ENCODE data around the gene RALGPS1.
A peak's percentile ranks its signal among the peaks of the same experiment; 100 is the strongest.

RALGPS1 gene

DNA sequence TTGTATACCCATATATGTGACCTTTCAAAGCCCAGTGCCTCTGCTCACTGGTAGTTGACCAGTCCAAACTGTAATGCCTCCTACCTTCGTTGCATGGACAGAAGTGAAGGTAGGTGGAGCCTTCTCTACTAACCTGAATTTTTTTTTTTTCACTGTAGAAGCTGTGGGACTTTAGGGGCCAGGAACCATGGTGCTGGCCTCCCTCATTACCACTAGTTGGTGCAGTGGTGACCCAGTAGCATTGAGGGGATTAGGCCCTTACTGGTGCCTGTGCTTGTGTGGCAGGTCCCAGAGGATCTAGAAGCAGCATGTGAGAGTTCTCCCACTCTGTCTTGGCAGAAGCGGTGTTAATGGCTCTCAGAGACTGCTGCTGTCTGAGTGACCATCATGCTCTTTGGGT, 2.3 kb downstream of the RALGPS1 start:
- H3K27me3 ChIP-seq (ENCODE audit: control insufficient read depth, low read length), result peaks cover 11% of the 10 kb centered on the region; the same call in 1 of the 2 replicates
- H3K36me3 ChIP-seq (ENCODE audit: control insufficient read depth, low read length), result no peaks in the 10 kb centered on the region
- H3K4me3 ChIP-seq (ENCODE audit: low read length), result no peak overlapping the region
- H3F3A ChIP-seq (ENCODE audit: control insufficient read depth, insufficient read depth), result no peaks in the 10 kb centered on the region
- H3K79me2 ChIP-seq (ENCODE audit: control insufficient read depth, low read length), result no peaks in the 10 kb centered on the region
- H3K4me2 ChIP-seq (ENCODE audit: low read length), result no peak overlapping the region
- peaks cover 12% of the 10 kb centered on the region for H3K4me1 ChIP-seq (ENCODE audit: control insufficient read depth, low read length)
- no peaks in the 10 kb centered on the region for H3K9me3 ChIP-seq (ENCODE audit: control insufficient read depth, insufficient read depth, low read length)
- TF ChIP-seq EZH2phosphoT487 (IDR thresholded peaks at IDR 0.05; ENCODE audit: borderline replicate concordance, low read length), result no peak
- TF ChIP-seq, protein P1, sequence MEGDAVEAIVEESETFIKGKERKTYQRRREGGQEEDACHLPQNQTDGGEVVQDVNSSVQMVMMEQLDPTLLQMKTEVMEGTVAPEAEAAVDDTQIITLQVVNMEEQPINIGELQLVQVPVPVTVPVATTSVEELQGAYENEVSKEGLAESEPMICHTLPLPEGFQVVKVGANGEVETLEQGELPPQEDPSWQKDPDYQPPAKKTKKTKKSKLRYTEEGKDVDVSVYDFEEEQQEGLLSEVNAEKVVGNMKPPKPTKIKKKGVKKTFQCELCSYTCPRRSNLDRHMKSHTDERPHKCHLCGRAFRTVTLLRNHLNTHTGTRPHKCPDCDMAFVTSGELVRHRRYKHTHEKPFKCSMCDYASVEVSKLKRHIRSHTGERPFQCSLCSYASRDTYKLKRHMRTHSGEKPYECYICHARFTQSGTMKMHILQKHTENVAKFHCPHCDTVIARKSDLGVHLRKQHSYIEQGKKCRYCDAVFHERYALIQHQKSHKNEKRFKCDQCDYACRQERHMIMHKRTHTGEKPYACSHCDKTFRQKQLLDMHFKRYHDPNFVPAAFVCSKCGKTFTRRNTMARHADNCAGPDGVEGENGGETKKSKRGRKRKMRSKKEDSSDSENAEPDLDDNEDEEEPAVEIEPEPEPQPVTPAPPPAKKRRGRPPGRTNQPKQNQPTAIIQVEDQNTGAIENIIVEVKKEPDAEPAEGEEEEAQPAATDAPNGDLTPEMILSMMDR (IDR thresholded peaks at IDR 0.05; ENCODE audit: low read depth, low read length, poor library complexity, severe bottlenecking), result peak; percentile 26
- H3K9me2 ChIP-seq (replicated peaks; ENCODE audit: control insufficient read depth, low read length), result no peaks in the 10 kb centered on the region
- no peak overlapping the region for H3K27ac ChIP-seq (ENCODE audit: low read depth, low read length)
- peaks cover 6% of the 10 kb centered on the region; the same call in 1 of the 2 replicates for H4K20me1 ChIP-seq (ENCODE audit: control insufficient read depth, insufficient read depth, low read depth, low read length)

DNA sequence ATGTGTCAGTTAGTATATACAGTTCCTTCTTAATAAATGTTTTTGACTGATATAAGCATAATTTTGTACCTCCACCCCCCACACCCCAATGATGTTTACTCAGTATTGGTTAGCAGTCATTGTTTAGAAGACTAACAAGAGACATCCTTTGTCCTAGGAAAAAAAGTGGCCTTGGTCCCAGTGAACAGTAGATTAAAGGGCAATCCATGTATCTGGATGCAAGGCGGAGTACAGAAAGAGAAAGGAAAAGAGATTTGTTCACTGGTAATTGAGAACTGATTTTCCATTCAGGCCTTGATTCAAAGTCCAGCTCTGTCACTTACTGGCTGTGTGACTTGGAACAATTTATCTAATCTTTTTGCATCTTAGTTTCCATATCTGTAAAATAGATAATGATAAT, 4.6 kb downstream of the RALGPS1 start:
- no peaks in the 10 kb centered on the region for H3K36me3 ChIP-seq (ENCODE audit: control insufficient read depth, low read length)
- peaks cover 8% of the 10 kb centered on the region for H3K4me1 ChIP-seq (ENCODE audit: control insufficient read depth, low read length)
- no peak overlapping the region for H3K27ac ChIP-seq (ENCODE audit: low read depth, low read length)
- no peaks in the 10 kb centered on the region for H3K9me3 ChIP-seq (ENCODE audit: control insufficient read depth, insufficient read depth, low read length)
- H3K27me3 ChIP-seq (ENCODE audit: control insufficient read depth, low read length), result no peaks in the 10 kb centered on the region
- peaks cover 6% of the 10 kb centered on the region for H4K20me1 ChIP-seq (ENCODE audit: control insufficient read depth, insufficient read depth, low read depth, low read length)
- TF ChIP-seq, protein P1 (IDR thresholded peaks at IDR 0.05; ENCODE audit: low read depth, low read length, poor library complexity, severe bottlenecking), result no peak
- no peak for TF ChIP-seq EZH2phosphoT487 (IDR thresholded peaks at IDR 0.05; ENCODE audit: borderline replicate concordance, low read length)
- no peak overlapping the region for H3K4me2 ChIP-seq (ENCODE audit: low read length)
- H3F3A ChIP-seq (ENCODE audit: control insufficient read depth, insufficient read depth), result no peaks in the 10 kb centered on the region
- H3K79me2 ChIP-seq (ENCODE audit: control insufficient read depth, low read length), result no peaks in the 10 kb centered on the region
- H3K9me2 ChIP-seq (replicated peaks; ENCODE audit: control insufficient read depth, low read length), result no peaks in the 10 kb centered on the region
- no peak overlapping the region for H3K4me3 ChIP-seq (ENCODE audit: low read length)

DNA sequence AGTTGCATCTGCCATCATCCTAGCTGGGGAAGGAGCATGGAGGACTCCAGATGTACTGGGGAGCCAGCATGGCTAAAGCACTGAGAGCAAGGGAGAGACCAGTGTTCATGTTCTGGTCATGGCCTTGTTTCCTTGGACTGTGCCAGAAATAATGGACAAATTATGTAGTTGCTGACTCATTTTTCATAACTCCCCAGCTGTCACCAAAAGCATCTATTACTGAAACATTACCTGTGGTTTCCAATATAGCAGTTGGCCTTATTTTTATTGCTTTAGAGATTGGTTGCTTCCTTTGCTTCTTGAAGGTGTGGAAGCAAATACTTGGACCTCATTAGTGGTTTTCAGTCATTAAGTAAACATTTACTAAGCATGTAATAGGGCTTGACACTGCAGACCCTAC, 11.3 kb downstream of the RALGPS1 start:
- Histone ChIP-seq H3K79me2 (ENCODE audit: control insufficient read depth, low read length) (no peaks in the 10 kb centered on the region), H3K4me2 (ENCODE audit: low read length) (no peak overlapping the region), H3F3A (ENCODE audit: control insufficient read depth, insufficient read depth) (no peaks in the 10 kb centered on the region), H3K9me3 (ENCODE audit: control insufficient read depth, insufficient read depth, low read length) (no peaks in the 10 kb centered on the region), H3K4me3 (ENCODE audit: low read length) (no peak overlapping the region), H3K27ac (ENCODE audit: low read depth, low read length) (no peak overlapping the region), H3K36me3 (ENCODE audit: control insufficient read depth, low read length) (no peaks in the 10 kb centered on the region), H3K4me1 (ENCODE audit: control insufficient read depth, low read length) (no peaks in the 10 kb centered on the region), H3K9me2 (replicated peaks; ENCODE audit: control insufficient read depth, low read length) (no peaks in the 10 kb centered on the region), H3K27me3 (ENCODE audit: control insufficient read depth, low read length) (no peaks in the 10 kb centered on the region; the same call in 1 of the 2 replicates), H4K20me1 (ENCODE audit: control insufficient read depth, insufficient read depth, low read depth, low read length) (no peaks in the 10 kb centered on the region; the same call in 1 of the 2 replicates)
- TF ChIP-seq EZH2phosphoT487 (IDR thresholded peaks at IDR 0.05; ENCODE audit: borderline replicate concordance, low read length), result no peak
- TF ChIP-seq, protein P1 (IDR thresholded peaks at IDR 0.05; ENCODE audit: low read depth, low read length, poor library complexity, severe bottlenecking), result no peak

Measured in DOHH2 (cell line).